Natural killer cell (primary cell): ENCODE measurements around the gene ATP8B1. TPM values are rescaled to one million over a fixed set of nuclear protein-coding genes. Genes with fewer than 3 reads are reported as not detected.
A peak's percentile ranks its signal among the peaks of the same experiment; 100 is the strongest.

Experiments used
- ATAC-seq, 3 donors: fragments of 150-1000 bp in 2 of 3; fragments of 200-7000 bp in 1 of 3; cut with Tn5 transposase; 1 replicate in 1 of 3; 2 replicates in 2 of 3; pipeline ENCODE4 v1.10.0; 2021; ENCODE audit warnings: mild to moderate bottlenecking in 2 of 3, moderate library complexity in 2 of 3
- DNase-seq, 2 donors: peaks; one replicate each; pipeline versions ENCODE4 v3.0.0 to v3.0.0-alpha.2; 2013 to 2021; ENCODE audit warnings: mixed read lengths in 1 of 2
- H3K27ac ChIP-seq: one replicate; pipeline ENCODE4 v1.5.1; 2013; ENCODE audit warnings: mild to moderate bottlenecking, low read length
- H3K27me3 ChIP-seq: one replicate; pipeline ENCODE4 v1.6.1; 2013; ENCODE audit warnings: low read length; ENCODE audit not compliant: control insufficient read depth, insufficient read depth
- H3K36me3 ChIP-seq: one replicate; pipeline ENCODE4 v1.6.1; 2013; ENCODE audit warnings: low read length; ENCODE audit not compliant: control insufficient read depth, insufficient read depth
- H3K4me1 ChIP-seq: one replicate; pipeline ENCODE4 v1.6.1; 2013; ENCODE audit warnings: low read length; ENCODE audit not compliant: control insufficient read depth, insufficient read depth
- H3K4me3 ChIP-seq: one replicate; pipeline ENCODE4 v1.5.1; 2013; ENCODE audit warnings: low read length
- H3K9me3 ChIP-seq: one replicate; pipeline ENCODE4 v1.6.1; 2013; ENCODE audit warnings: low read length; ENCODE audit not compliant: control insufficient read depth, insufficient read depth
- H3K27ac Mint-ChIP-seq, 2 donors: one replicate each; pipeline ENCODE4 v1.8.0; 2022; ENCODE audit warnings: mild to moderate bottlenecking in 2 of 2, mixed read lengths in 2 of 2, moderate library complexity in 1 of 2
- H3K27me3 Mint-ChIP-seq, 2 donors: one replicate each; pipeline ENCODE4 v1.8.0; 2022; ENCODE audit warnings: low read depth in 2 of 2, mixed read lengths in 2 of 2
- H3K36me3 Mint-ChIP-seq: one replicate; pipeline ENCODE4 v1.8.0; 2022; ENCODE audit warnings: mixed read lengths
- H3K4me1 Mint-ChIP-seq, 2 donors: one replicate each; pipeline ENCODE4 v1.8.0; 2022; ENCODE audit warnings: mixed read lengths in 2 of 2
- H3K4me3 Mint-ChIP-seq: one replicate; pipeline ENCODE4 v1.8.0; 2022; ENCODE audit warnings: mild to moderate bottlenecking, moderate library complexity, mixed read lengths
- H3K9me3 Mint-ChIP-seq, 2 donors: one replicate each; pipeline ENCODE4 v1.8.0; 2022; ENCODE audit warnings: mixed read lengths in 2 of 2
- WGBS: methylation state at CpG from one replicate; pipeline ENCODE4 v1.1.7; 2013; ENCODE audit warnings: missing lambda C conversion rate; ENCODE audit not compliant: insufficient coverage; 5-methylcytosine and 5-hydroxymethylcytosine counted together
- intact Hi-C: fragments of 100-400 bp; cut with micrococcal nuclease; formaldehyde crosslinking; loops from one replicate; pipeline ENCODE4 v1.14.2; 2022
- total RNA-seq, 4 donors: library from RNA; stranded (reverse); fragments of 120-200 nt in 1 of 4; gene quantifications; one replicate each; pipeline versions ENCODE4 v1.2.3 to v1.2.4, GENCODE V29; 2013 to 2022
- TF ChIP-seq, protein P1 (sequence below): fragments of 200-600 bp; IDR thresholded peaks from one replicate; pipeline ENCODE4 v1.8.0; 2022; ENCODE audit warnings: antibody characterized with exemption

The ATP8B1 gene
- total RNA-seq, 3 donors from 2014 or later (not counting 1 experiment from before 2014, with no cell fraction given) = not detected

DNA sequence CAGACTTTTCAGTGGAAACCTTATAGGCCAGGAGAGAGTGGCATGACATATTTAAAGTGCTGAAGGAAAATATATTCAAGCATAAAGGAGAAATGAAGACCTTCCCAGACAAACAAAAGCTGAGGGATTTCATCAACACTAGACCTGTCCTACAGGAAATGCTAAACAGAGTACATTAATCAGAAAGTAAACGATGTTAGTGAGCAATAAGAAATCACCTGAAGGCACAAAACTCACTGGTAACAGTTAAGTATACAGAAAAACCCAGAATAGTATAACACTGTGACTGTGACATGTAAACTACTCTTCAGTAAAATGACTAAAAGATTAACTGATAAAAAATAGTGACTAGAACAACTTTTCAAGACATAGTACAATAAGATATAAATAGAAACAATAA is 87.4 kb downstream of the ATP8B1 start:
- no peaks in the 10 kb centered on the region for H3K27me3 Mint-ChIP-seq
- TF ChIP-seq, protein P1, sequence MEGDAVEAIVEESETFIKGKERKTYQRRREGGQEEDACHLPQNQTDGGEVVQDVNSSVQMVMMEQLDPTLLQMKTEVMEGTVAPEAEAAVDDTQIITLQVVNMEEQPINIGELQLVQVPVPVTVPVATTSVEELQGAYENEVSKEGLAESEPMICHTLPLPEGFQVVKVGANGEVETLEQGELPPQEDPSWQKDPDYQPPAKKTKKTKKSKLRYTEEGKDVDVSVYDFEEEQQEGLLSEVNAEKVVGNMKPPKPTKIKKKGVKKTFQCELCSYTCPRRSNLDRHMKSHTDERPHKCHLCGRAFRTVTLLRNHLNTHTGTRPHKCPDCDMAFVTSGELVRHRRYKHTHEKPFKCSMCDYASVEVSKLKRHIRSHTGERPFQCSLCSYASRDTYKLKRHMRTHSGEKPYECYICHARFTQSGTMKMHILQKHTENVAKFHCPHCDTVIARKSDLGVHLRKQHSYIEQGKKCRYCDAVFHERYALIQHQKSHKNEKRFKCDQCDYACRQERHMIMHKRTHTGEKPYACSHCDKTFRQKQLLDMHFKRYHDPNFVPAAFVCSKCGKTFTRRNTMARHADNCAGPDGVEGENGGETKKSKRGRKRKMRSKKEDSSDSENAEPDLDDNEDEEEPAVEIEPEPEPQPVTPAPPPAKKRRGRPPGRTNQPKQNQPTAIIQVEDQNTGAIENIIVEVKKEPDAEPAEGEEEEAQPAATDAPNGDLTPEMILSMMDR = no peak
- H3K9me3 ChIP-seq = peaks cover 10% of the 10 kb centered on the region
- intact Hi-C loops = no loop called here
- peaks cover 0 to 9% of the 10 kb centered on the region in 2 donors for H3K4me1 Mint-ChIP-seq
- H3K4me3 ChIP-seq = no peak overlapping the region
- ATAC-seq (no peak), DNase-seq (no peak)
- H3K9me3 Mint-ChIP-seq = peaks cover 12 to 24% of the 10 kb centered on the region in 2 donors
- no CpG with 5 or more reads among the region's 1 CpG for WGBS
- no peaks in the 10 kb centered on the region for H3K4me1 ChIP-seq
- H3K36me3 ChIP-seq = no peaks in the 10 kb centered on the region
- H3K4me3 Mint-ChIP-seq = no peak overlapping the region
- peaks cover 34% of the 10 kb centered on the region for H3K36me3 Mint-ChIP-seq
- no peak overlapping the region for H3K27ac Mint-ChIP-seq
- H3K27me3 ChIP-seq = no peaks in the 10 kb centered on the region
- H3K27ac ChIP-seq = no peak overlapping the region

DNA sequence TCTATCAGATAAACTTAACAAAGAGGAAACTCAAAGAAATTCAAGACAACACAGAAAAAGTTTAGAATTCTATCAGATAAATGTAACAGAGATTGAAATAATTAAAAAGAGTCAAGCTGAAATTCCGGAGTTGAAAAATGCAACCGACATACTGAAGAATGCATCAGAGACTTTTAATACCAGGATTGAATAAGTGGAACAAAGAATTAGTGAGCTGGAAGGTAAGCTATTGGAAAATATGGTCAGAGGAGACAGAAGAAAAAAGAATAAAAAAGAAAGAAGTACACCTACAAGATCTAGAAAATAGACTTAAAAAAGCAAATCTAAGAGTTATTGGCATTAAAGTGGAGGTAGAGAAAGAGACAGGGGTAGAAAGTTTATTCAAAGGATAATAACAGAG is 88.0 kb downstream of the ATP8B1 start:
- Mint-ChIP-seq H3K27me3 (no peaks in the 10 kb centered on the region), H3K9me3 (peaks cover 12 to 24% of the 10 kb centered on the region in 2 donors), H3K4me1 (peaks cover 0 to 9% of the 10 kb centered on the region in 2 donors), H3K27ac (no peak overlapping the region), H3K4me3 (peak overlapping the region; percentile 13), H3K36me3 (peaks cover 34% of the 10 kb centered on the region)
- intact Hi-C loops = no loop called here
- WGBS = 98% methylated on average over 2 of the region's 2 CpGs
- peaks cover 10% of the 10 kb centered on the region for H3K9me3 ChIP-seq
- TF ChIP-seq, protein P1 = no peak
- no peaks in the 10 kb centered on the region for H3K36me3 ChIP-seq
- H3K4me3 ChIP-seq = no peak overlapping the region
- ATAC-seq = no peak
- H3K27me3 ChIP-seq = no peaks in the 10 kb centered on the region
- H3K4me1 ChIP-seq = no peaks in the 10 kb centered on the region
- no peak overlapping the region for H3K27ac ChIP-seq
- no peak for DNase-seq

DNA sequence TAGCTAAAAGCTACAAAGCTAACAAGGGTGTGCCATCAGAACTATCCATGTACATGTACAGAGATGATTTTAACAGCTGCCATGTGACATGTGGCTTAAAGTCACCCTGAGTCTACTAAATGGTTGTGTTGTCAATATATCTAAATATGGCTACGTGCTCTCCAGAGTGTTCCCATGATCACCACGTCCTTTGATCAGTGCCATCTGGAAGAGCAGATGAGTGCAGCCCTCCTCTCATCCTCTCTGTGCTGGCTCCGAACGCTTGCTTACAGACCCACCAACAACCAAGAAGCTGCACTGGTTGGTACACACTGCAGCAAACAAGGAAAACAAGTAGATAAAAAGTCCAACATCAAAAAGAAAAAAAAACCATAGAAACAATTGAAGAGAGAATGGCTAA is 92.9 kb downstream of the ATP8B1 start:
- Histone ChIP-seq H3K9me3 (peaks cover 5% of the 10 kb centered on the region), H3K4me1 (no peaks in the 10 kb centered on the region), H3K27me3 (no peaks in the 10 kb centered on the region), H3K27ac (no peak overlapping the region), H3K4me3 (no peak overlapping the region), H3K36me3 (no peaks in the 10 kb centered on the region)
- ATAC-seq (no peak), DNase-seq (no peak)
- 92% methylated on average over 4 of the region's 4 CpGs for WGBS
- H3K36me3 Mint-ChIP-seq = peaks cover 7% of the 10 kb centered on the region
- H3K4me3 Mint-ChIP-seq = no peak overlapping the region
- TF ChIP-seq, protein P1 = no peak
- H3K4me1 Mint-ChIP-seq = peaks cover 3 to 29% of the 10 kb centered on the region in 2 donors
- H3K27ac Mint-ChIP-seq = no peak overlapping the region
- H3K9me3 Mint-ChIP-seq = peaks cover 4 to 9% of the 10 kb centered on the region in 2 donors
- intact Hi-C loops = no loop called here
- H3K27me3 Mint-ChIP-seq = no peaks in the 10 kb centered on the region

DNA sequence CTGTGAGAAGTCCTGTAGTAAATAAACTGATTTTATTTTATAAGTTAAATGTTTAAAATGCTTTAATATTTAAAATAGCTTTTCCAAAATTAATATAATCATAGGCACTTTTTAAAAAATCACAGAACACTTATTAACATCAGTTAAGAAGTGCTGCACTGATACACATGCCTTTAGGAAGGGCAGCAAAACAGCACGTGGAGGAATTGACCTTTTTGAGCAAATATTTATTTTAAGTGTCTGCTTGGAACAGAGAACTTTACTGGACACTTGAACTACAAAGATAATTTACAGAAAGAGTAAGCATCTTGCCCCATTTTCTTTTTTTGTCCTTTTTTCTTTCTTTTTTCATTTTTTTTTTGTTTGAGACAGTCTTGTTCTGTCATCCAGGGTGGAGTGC is 93.8 kb downstream of the ATP8B1 start:
- Histone ChIP-seq H3K27ac (no peak overlapping the region), H3K9me3 (peaks cover 3% of the 10 kb centered on the region), H3K36me3 (no peaks in the 10 kb centered on the region), H3K4me3 (no peak overlapping the region), H3K27me3 (no peaks in the 10 kb centered on the region), H3K4me1 (no peaks in the 10 kb centered on the region)
- no peak overlapping the region for H3K27ac Mint-ChIP-seq
- H3K4me1 Mint-ChIP-seq = peaks cover 4 to 24% of the 10 kb centered on the region in 2 donors
- intact Hi-C loops = no loop called here
- DNase-seq (no peak), ATAC-seq (no peak)
- no peaks in the 10 kb centered on the region for H3K36me3 Mint-ChIP-seq
- 100% methylated on average over 1 of the region's 1 CpG for WGBS
- H3K9me3 Mint-ChIP-seq = peaks cover 3 to 4% of the 10 kb centered on the region in 2 donors
- H3K4me3 Mint-ChIP-seq = no peak overlapping the region
- no peaks in the 10 kb centered on the region for H3K27me3 Mint-ChIP-seq
- TF ChIP-seq, protein P1 = no peak
